GM21717 (cell line): ENCODE measurements around the gene NEURL2.
A peak's percentile ranks its signal among the peaks of the same experiment; 100 is the strongest.
"Not testable (repeated sequence)": the region's sequence is repeated elsewhere in the genome, so short reads cannot be mapped to it uniquely, and the experiment has no call there.

Experiments
- ATAC-seq: cut with Tn5 transposase; IDR thresholded peaks from one replicate; pipeline ENCODE4 v1.9.1; 2021; ENCODE audit warnings: mild to moderate bottlenecking, moderate library complexity; ENCODE audit not compliant: unreplicated experiment

The NEURL2 gene

GRCh38 chr20:45890985-45891983 lies at the start of gene NEURL2, which contains the start of gene CTSA:
Gene NEURL2 (minus strand): TSS chr20:45891208. CDS start chr20:45890991, 217 bp downstream.
Gene CTSA (plus strand): TSS chr20:45891335. CDS start chr20:45891569, 234 bp downstream.
- no peak for ATAC-seq

- no peak for ATAC-seq
Observed at GRCh38 chr20:45940469-45940868, 49.5 kb upstream of the NEURL2 start.

- no peak for ATAC-seq
Observed at GRCh38 chr20:45940053-45940452, 49.0 kb upstream of the NEURL2 start.

GRCh38 chr20:45938727-45939438 lies 47.9 kb upstream of the NEURL2 start:
- no peak for ATAC-seq

GRCh38 chr20:45937765-45938164 lies 46.8 kb upstream of the NEURL2 start:
- no peak for ATAC-seq

- ATAC-seq: peak; percentile 17
Observed at GRCh38 chr20:45935416-45936046, 44.5 kb upstream of the NEURL2 start.

GRCh38 chr20:45934586-45935415 lies 43.8 kb upstream of the NEURL2 start, which contains the start of gene PCIF1:
Gene PCIF1 (plus strand): TSS chr20:45934683. CDS start chr20:45939000, 4,317 bp downstream.
- ATAC-seq: peak; percentile 62

GRCh38 chr20:45934046-45934585 lies 43.1 kb upstream of the NEURL2 start:
- ATAC-seq: peak; percentile 27

- peak; percentile 31 for ATAC-seq
Observed at GRCh38 chr20:45933266-45934045, 42.4 kb upstream of the NEURL2 start.

GRCh38 chr20:45931680-45932079 lies 40.7 kb upstream of the NEURL2 start:
- not testable (repeated sequence) for ATAC-seq

GRCh38 chr20:45927071-45927878 lies 36.3 kb upstream of the NEURL2 start:
- ATAC-seq: no peak

GRCh38 chr20:45926731-45927070 lies 35.7 kb upstream of the NEURL2 start:
- no peak for ATAC-seq

GRCh38 chr20:45925821-45926506 lies 35.0 kb upstream of the NEURL2 start:
- ATAC-seq: no peak

GRCh38 chr20:45924391-45925261 lies 33.6 kb upstream of the NEURL2 start:
- no peak for ATAC-seq

- no peak for ATAC-seq
Observed at GRCh38 chr20:45921337-45922189, 30.6 kb upstream of the NEURL2 start.
